Suprapubic skin (tissue), 4 donors: ENCODE results near the gene ADGRB3.

Experiments
- CTCF ChIP-seq, 2 donors: fragments of 200-600 bp in 1 of 2; fragments of 450-650 bp in 1 of 2; sonication (generic) in 1 of 2; IDR thresholded peaks; one replicate each; pipeline ENCODE4 v1.5.1; 2016 to 2019; ENCODE audit warnings: antibody characterized with exemption in 2 of 2, mild to moderate bottlenecking in 1 of 2, moderate library complexity in 1 of 2
- EP300 ChIP-seq: sonication (generic); formaldehyde crosslinking; IDR thresholded peaks from one replicate; pipeline ENCODE4 v1.6.1; 2017; ENCODE audit warnings: antibody characterized with exemption
- POLR2A ChIP-seq, 2 donors: fragments of 450-650 bp; IDR thresholded peaks; one replicate each; pipeline ENCODE4 v1.6.1; 2017; ENCODE audit warnings: antibody characterized with exemption in 2 of 2, mild to moderate bottlenecking in 2 of 2, moderate library complexity in 2 of 2
- POLR2AphosphoS5 ChIP-seq, 3 donors: sonication (generic); formaldehyde crosslinking; IDR thresholded peaks; one replicate each; pipeline ENCODE4 v1.6.1; 2017; ENCODE audit warnings: antibody characterized with exemption in 3 of 3

GRCh38 chr6:69280858-69281257 lies 645.8 kb downstream of the ADGRB3 start:
- TF ChIP-seq POLR2A (IDR thresholded peaks at IDR 0.05) (no peak), CTCF (IDR thresholded peaks at IDR 0.05) (no peak), POLR2AphosphoS5 (IDR thresholded peaks at IDR 0.05) (no peak), EP300 (no peak)
